Suprapubic skin (tissue), 4 donors: ENCODE data around the gene LRFN2. TPM values are rescaled to one million over a fixed set of nuclear protein-coding genes. Genes with fewer than 3 reads are reported as not detected.

Experiments used
- DNase-seq, 2 donors: peaks; one replicate each; pipeline ENCODE4 v3.0.0-alpha.2; 2019; ENCODE audit warnings: low spot score in 2 of 2
- H3K27ac ChIP-seq: fragments of 200-600 bp; sonication (generic); one replicate; pipeline ENCODE4 v1.5.1; 2019
- H3K27me3 ChIP-seq: fragments of 200-600 bp; sonication (generic); one replicate; pipeline ENCODE4 v1.5.1; 2019
- H3K36me3 ChIP-seq: fragments of 200-600 bp; sonication (generic); one replicate; pipeline ENCODE4 v1.5.1; 2019
- H3K4me1 ChIP-seq: fragments of 200-600 bp; sonication (generic); one replicate; pipeline ENCODE4 v1.5.1; 2019
- H3K4me3 ChIP-seq: fragments of 200-600 bp; sonication (generic); one replicate; pipeline ENCODE4 v1.5.1; 2019; ENCODE audit warnings: mild to moderate bottlenecking
- H3K9me3 ChIP-seq: fragments of 200-600 bp; sonication (generic); one replicate; pipeline ENCODE4 v1.5.1; 2019
- CTCF ChIP-seq, 2 donors: fragments of 200-600 bp in 1 of 2; fragments of 450-650 bp in 1 of 2; sonication (generic) in 1 of 2; IDR thresholded peaks; one replicate each; pipeline ENCODE4 v1.5.1; 2016 to 2019; ENCODE audit warnings: antibody characterized with exemption in 2 of 2, mild to moderate bottlenecking in 1 of 2, moderate library complexity in 1 of 2
- EP300 ChIP-seq: sonication (generic); formaldehyde crosslinking; IDR thresholded peaks from one replicate; pipeline ENCODE4 v1.6.1; 2017; ENCODE audit warnings: antibody characterized with exemption
- POLR2A ChIP-seq, 2 donors: fragments of 450-650 bp; IDR thresholded peaks; one replicate each; pipeline ENCODE4 v1.6.1; 2017; ENCODE audit warnings: antibody characterized with exemption in 2 of 2, mild to moderate bottlenecking in 2 of 2, moderate library complexity in 2 of 2
- POLR2AphosphoS5 ChIP-seq, 3 donors: sonication (generic); formaldehyde crosslinking; IDR thresholded peaks; one replicate each; pipeline ENCODE4 v1.6.1; 2017; ENCODE audit warnings: antibody characterized with exemption in 3 of 3
- WGBS: methylation state at CpG from one replicate; pipeline ENCODE4 v1.1.5; 2018; 5-methylcytosine and 5-hydroxymethylcytosine counted together
- total RNA-seq, 4 donors: library from RNA; depleted of rRNA; stranded (reverse); fragments of >200 nt; gene quantifications; one replicate each; pipeline ENCODE4 v1.1.0, GENCODE V29; 2016

LRFN2 gene
- total RNA-seq, result not detected

GRCh38 chr6:40587240-40588069 lies at the start of gene LRFN2:
Gene LRFN2 (minus strand): TSS chr6:40587364.
- Histone ChIP-seq H3K36me3 (no peaks in the 10 kb centered on the region), H3K27ac (no peak within 1 kb of the TSS), H3K4me1 (peaks cover 14% of the 10 kb centered on the region), H3K9me3 (no peaks in the 10 kb centered on the region), H3K4me3 (peak within 1 kb of the TSS; percentile 52), H3K27me3 (peaks cover 70% of the 10 kb centered on the region)
- WGBS, result under 1% methylated on average over 40 of the region's 89 CpGs
- TF ChIP-seq CTCF (IDR thresholded peaks at IDR 0.05), result peak in 1 of 2 donors; percentile 86
- no peak for TF ChIP-seq POLR2AphosphoS5 (IDR thresholded peaks at IDR 0.05)
- peak in 1 of 2 donors; percentile 70 for DNase-seq

- H3K27me3 ChIP-seq, result peaks cover 13% of the 10 kb centered on the region
- no peaks in the 10 kb centered on the region for H3K4me1 ChIP-seq
- no peaks in the 10 kb centered on the region for H3K9me3 ChIP-seq
- no peak overlapping the region for H3K4me3 ChIP-seq
- WGBS, result 69% methylated on average over 3 of the region's 3 CpGs
- peak in 1 of 2 donors; percentile 8 for DNase-seq
- no peak overlapping the region for H3K27ac ChIP-seq
- H3K36me3 ChIP-seq, result no peaks in the 10 kb centered on the region
- no peak for TF ChIP-seq EP300
Measured at GRCh38 chr6:40634429-40634828, 47.3 kb upstream of the LRFN2 start.

- H3K27ac ChIP-seq, result no peak overlapping the region
- no peaks in the 10 kb centered on the region for H3K9me3 ChIP-seq
- no peaks in the 10 kb centered on the region for H3K36me3 ChIP-seq
- H3K4me3 ChIP-seq, result no peak overlapping the region
- peak in 1 of 2 donors; percentile 16 for DNase-seq
- TF ChIP-seq CTCF (IDR thresholded peaks at IDR 0.05) (no peak), POLR2A (IDR thresholded peaks at IDR 0.05) (no peak), EP300 (no peak), POLR2AphosphoS5 (IDR thresholded peaks at IDR 0.05) (no peak)
- peaks cover 20% of the 10 kb centered on the region for H3K27me3 ChIP-seq
- WGBS, result 69% methylated on average over 7 of the region's 7 CpGs
- H3K4me1 ChIP-seq, result no peaks in the 10 kb centered on the region
Measured at GRCh38 chr6:40631744-40632143, 44.6 kb upstream of the LRFN2 start.

DNA sequence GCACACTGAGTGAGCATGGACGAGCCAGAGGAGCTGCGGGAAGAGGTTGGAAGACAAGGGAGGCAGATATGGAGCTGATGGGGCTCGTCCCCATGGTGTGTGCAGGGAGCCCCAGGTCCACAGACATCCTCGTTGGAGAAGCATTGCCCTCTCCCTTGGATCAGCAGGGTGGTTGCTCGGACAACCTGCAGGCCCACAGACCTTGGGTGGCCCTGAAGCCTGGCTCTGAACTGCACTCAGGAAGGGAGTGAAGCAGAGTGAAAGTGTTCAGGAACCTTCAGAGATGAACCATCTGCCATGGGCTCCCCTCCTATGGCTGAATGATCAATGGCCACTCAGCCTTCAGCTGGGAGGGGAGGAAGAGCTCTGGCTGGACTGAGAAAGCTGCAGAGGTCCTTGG lies 43.3 kb upstream of the LRFN2 start:
- no peaks in the 10 kb centered on the region for H3K4me1 ChIP-seq
- no peak overlapping the region for H3K27ac ChIP-seq
- no peaks in the 10 kb centered on the region for H3K36me3 ChIP-seq
- WGBS, result 60% methylated on average over 5 of the region's 5 CpGs
- peaks cover 20% of the 10 kb centered on the region for H3K27me3 ChIP-seq
- no peaks in the 10 kb centered on the region for H3K9me3 ChIP-seq
- no peak for DNase-seq
- H3K4me3 ChIP-seq, result no peak overlapping the region
- TF ChIP-seq EP300 (no peak), POLR2A (IDR thresholded peaks at IDR 0.05) (no peak), CTCF (IDR thresholded peaks at IDR 0.05) (no peak), POLR2AphosphoS5 (IDR thresholded peaks at IDR 0.05) (no peak)

DNA sequence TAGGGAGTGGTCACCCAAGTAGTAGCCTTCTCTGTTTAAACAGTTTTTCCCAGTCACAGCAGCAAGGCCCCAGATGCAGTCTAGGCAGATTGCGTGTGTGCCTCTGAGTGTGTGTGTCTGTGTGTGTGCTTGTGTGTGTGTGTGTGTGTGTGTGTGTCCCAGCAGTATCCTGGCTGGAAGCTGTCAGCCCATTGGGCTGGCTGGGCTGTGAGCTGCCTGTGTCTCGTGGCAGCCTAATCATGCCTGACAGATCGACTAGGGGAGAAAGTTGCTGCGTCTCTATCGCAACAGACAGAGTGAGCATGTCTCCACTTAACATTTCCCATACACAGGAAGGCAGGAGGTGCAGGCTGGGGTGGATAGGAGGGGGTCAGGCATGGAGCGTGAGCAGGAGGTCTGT lies 42.9 kb upstream of the LRFN2 start:
- TF ChIP-seq POLR2AphosphoS5 (IDR thresholded peaks at IDR 0.05) (no peak), CTCF (IDR thresholded peaks at IDR 0.05) (no peak), EP300 (no peak), POLR2A (IDR thresholded peaks at IDR 0.05) (no peak)
- no peaks in the 10 kb centered on the region for H3K4me1 ChIP-seq
- H3K27ac ChIP-seq, result no peak overlapping the region
- WGBS, result 49% methylated on average over 6 of the region's 6 CpGs
- no peaks in the 10 kb centered on the region for H3K36me3 ChIP-seq
- no peak overlapping the region for H3K4me3 ChIP-seq
- no peak for DNase-seq
- peaks cover 20% of the 10 kb centered on the region for H3K27me3 ChIP-seq
- no peaks in the 10 kb centered on the region for H3K9me3 ChIP-seq
